Measurements from ENCODE around the gene LRRFIP1. TPM values are rescaled to one million over a fixed set of nuclear protein-coding genes. Genes with fewer than 3 reads are reported as not detected.

The LRRFIP1 gene
- total RNA-seq, 6 experiments from 2014 or later, result 90.6 to 107 (median 102) TPM

DNA sequence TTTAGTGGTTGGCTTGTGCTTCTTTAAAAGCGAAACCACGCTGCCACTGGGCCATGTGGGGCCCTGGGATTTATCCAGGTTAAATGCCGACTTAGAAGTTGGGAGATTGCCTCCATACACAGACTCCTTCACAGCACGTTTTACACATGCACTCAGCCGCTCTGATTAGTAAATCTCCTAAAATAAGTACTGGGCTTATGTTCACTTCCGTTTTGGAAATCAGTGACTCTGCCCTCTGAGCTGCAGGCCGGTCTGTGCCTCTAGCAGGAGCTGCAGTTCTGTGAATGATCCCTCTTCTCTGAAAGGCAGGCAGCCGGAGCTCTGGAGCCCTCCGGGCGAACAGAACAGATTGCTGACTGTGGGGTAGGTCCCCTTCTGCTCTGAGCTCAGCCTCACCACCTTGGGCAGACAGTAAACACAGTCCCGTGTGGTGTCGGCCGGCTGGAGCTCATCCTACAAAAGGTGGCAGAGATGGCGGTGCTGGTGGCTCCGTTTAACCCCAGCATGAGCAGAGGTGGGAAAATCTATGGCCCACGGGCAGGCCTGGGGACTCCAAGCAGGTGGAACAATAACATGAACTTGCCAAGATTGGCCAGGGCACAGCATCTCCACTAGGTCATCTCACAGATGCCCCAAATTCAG lies 27.1 kb upstream of the LRRFIP1 start:
- peak; percentile 42 for TF ChIP-seq CTCF (IDR thresholded peaks at IDR 0.05)
- Mint-ChIP-seq H3K27ac (peak overlapping the region; percentile 89), H3K27me3 (ENCODE audit: insufficient read depth) (peaks cover 3% of the 10 kb centered on the region), H3K4me3 (peak overlapping the region; percentile 76), H3K9me3 (no peaks in the 10 kb centered on the region), H3K36me3 (ENCODE audit: low read depth) (no peaks in the 10 kb centered on the region), H3K4me1 (ENCODE audit: low read depth) (peaks cover 33% of the 10 kb centered on the region)
- peak; percentile 55 for DNase-seq

DNA sequence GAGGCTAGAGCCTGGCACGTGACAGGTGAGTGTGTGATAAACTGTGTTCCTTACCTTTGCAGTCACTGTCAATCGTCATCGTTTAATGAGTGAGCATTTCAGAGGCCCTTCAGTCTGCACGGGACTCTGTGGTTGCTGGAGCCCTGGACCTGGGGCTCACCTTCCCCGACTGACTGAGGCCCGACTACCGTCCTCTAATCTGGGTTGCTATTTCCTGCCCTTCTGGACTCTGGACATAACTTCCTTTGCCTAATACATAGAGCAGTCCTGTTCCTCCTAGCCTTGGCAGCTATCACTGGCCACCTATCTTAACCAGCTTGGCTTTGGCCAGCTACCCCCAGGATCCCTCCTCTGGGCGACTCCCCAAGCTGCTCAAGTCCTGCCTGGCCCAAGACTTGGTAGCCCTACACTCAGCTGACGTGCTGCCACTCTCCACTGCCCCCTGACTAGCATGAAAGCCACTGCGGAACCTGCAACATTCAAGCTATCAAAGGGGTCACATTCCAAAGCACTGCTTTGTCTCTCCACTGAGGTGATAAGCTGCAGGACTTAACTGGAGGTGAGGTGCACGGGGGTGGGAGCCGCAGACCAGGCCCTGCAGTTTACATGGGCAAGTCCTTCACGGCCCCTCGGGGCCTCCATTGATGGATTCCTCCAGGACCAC lies 25.8 kb upstream of the LRRFIP1 start:
- no peak overlapping the region for H3K27ac Mint-ChIP-seq
- peaks cover 3% of the 10 kb centered on the region for H3K27me3 Mint-ChIP-seq (ENCODE audit: insufficient read depth)
- H3K4me3 Mint-ChIP-seq, result no peak overlapping the region
- H3K4me1 Mint-ChIP-seq (ENCODE audit: low read depth), result peaks cover 33% of the 10 kb centered on the region
- no peaks in the 10 kb centered on the region for H3K36me3 Mint-ChIP-seq (ENCODE audit: low read depth)
- no peak for DNase-seq
- H3K9me3 Mint-ChIP-seq, result no peaks in the 10 kb centered on the region
- TF ChIP-seq CTCF (IDR thresholded peaks at IDR 0.05), result peak; percentile 24; the same call in 1 of the 2 replicates

GRCh38 chr2:237602409-237602808 lies 25.0 kb upstream of the LRRFIP1 start:
- Mint-ChIP-seq H3K4me3 (no peak overlapping the region), H3K36me3 (ENCODE audit: low read depth) (no peaks in the 10 kb centered on the region), H3K9me3 (no peaks in the 10 kb centered on the region), H3K4me1 (ENCODE audit: low read depth) (peaks cover 33% of the 10 kb centered on the region), H3K27ac (0 out of 2 replicates have a peak overlapping the region, but pooled peaks have one; percentile 88), H3K27me3 (ENCODE audit: insufficient read depth) (peaks cover 3% of the 10 kb centered on the region)
- no peak for TF ChIP-seq CTCF (IDR thresholded peaks at IDR 0.05)
- DNase-seq, result no peak

GRCh38 chr2:237603049-237603717 lies 24.2 kb upstream of the LRRFIP1 start:
- Mint-ChIP-seq H3K4me3 (peak overlapping the region; percentile 47; the same call in 1 of the 2 replicates), H3K36me3 (ENCODE audit: low read depth) (no peaks in the 10 kb centered on the region), H3K9me3 (no peaks in the 10 kb centered on the region), H3K4me1 (ENCODE audit: low read depth) (peaks cover 33% of the 10 kb centered on the region), H3K27ac (peak overlapping the region; percentile 88), H3K27me3 (ENCODE audit: insufficient read depth) (peaks cover 3% of the 10 kb centered on the region)
- DNase-seq, result no peak
- no peak for TF ChIP-seq CTCF (IDR thresholded peaks at IDR 0.05)

DNA sequence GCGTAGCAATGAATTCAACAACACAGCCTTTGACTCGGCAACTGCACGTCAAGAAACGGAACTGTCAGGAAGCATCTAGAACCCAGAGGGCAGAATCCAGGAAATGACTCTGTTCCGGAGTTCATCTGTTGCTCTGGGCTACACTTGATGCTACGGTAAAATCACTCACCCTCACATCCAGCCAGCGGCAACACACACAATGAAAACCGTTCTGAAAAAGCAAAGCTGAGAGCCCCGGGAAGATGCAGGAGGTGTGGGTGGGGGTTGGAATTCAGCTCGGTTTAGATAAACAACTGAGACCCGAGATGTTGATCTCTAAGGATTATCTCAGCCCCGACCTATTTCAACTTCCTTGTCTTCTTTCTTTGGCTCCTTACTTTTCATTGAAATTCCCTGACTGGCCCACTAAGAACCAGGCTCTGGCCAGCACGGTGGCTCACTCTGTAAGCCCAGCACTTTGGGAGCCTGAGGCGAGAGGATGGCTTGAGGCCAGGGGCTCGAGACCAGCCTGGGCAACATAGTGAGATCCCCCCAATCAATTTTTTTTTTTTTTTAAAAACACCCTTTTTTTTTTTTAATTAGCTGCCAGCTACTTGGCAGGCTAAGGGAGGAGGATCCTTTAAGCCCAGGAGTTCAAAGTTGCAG lies 23.5 kb upstream of the LRRFIP1 start:
- peaks cover 3% of the 10 kb centered on the region for H3K27me3 Mint-ChIP-seq (ENCODE audit: insufficient read depth)

More for the DNA sequence above, 23.5 kb upstream of the LRRFIP1 start:
- H3K4me1 Mint-ChIP-seq (ENCODE audit: low read depth), result peaks cover 33% of the 10 kb centered on the region
- peak overlapping the region; percentile 88 for H3K27ac Mint-ChIP-seq
- DNase-seq, result peak; percentile 70
- TF ChIP-seq CTCF (IDR thresholded peaks at IDR 0.05), result no peak
- no peaks in the 10 kb centered on the region for H3K9me3 Mint-ChIP-seq
- H3K4me3 Mint-ChIP-seq, result peak overlapping the region; percentile 47
- H3K36me3 Mint-ChIP-seq (ENCODE audit: low read depth), result no peaks in the 10 kb centered on the region

Data from HFFc6 (cell line).